Mesendoderm (in vitro differentiated cells): ENCODE measurements around the gene RHBDF1.

Experiments
- DNase-seq: peaks from one replicate; pipeline ENCODE4 v3.0.0; 2013
- H2AK5ac ChIP-seq: 2 replicates; pipeline ENCODE4 v1.6.1; 2013; ENCODE audit warnings: low read length, inconsistent platforms
- H2BK120ac ChIP-seq: 2 replicates; pipeline ENCODE4 v1.6.1; 2013; ENCODE audit warnings: low read depth, mild to moderate bottlenecking, low read length, moderate library complexity, mixed read lengths
- H2BK15ac ChIP-seq: replicated peaks from 2 replicates; pipeline ENCODE4 v1.6.1; 2013; ENCODE audit warnings: low read depth, mild to moderate bottlenecking, moderate library complexity
- H2BK5ac ChIP-seq: 2 replicates; pipeline ENCODE4 v1.6.1; 2013; ENCODE audit warnings: low read length, inconsistent platforms
- H3K18ac ChIP-seq: 2 replicates; pipeline ENCODE4 v1.6.1; 2013; ENCODE audit warnings: mild to moderate bottlenecking, low read length, mixed read lengths
- H3K23ac ChIP-seq: one replicate; pipeline ENCODE4 v1.6.1; 2013; ENCODE audit warnings: low read length
- H3K27ac ChIP-seq: 2 replicates; pipeline ENCODE4 v1.5.1; 2013; ENCODE audit warnings: low read depth, mild to moderate bottlenecking, inconsistent platforms, low read length, moderate library complexity
- H3K27me3 ChIP-seq: 2 replicates; pipeline ENCODE4 v1.6.1; 2013; ENCODE audit warnings: low read length, control low read depth, mild to moderate bottlenecking, inconsistent platforms; ENCODE audit not compliant: insufficient read depth, poor library complexity
- H3K36me3 ChIP-seq: 2 replicates; pipeline ENCODE4 v1.6.1; 2013; ENCODE audit warnings: low read length, inconsistent platforms; ENCODE audit not compliant: control insufficient read depth, insufficient read depth
- H3K4ac ChIP-seq: one replicate; pipeline ENCODE4 v1.6.1; 2013; ENCODE audit warnings: low read depth, mild to moderate bottlenecking, low read length, moderate library complexity
- H3K4me1 ChIP-seq: 2 replicates; pipeline ENCODE4 v1.6.1; 2013; ENCODE audit warnings: low read depth, low read length, inconsistent platforms; ENCODE audit not compliant: control insufficient read depth
- H3K4me2 ChIP-seq: 2 replicates; pipeline ENCODE4 v1.6.1; 2013; ENCODE audit warnings: low read length
- H3K4me3 ChIP-seq: 2 replicates; pipeline ENCODE4 v1.5.1; 2013; ENCODE audit warnings: mild to moderate bottlenecking, low read length
- H3K56ac ChIP-seq: one replicate; pipeline ENCODE4 v1.6.1; 2013; ENCODE audit warnings: low read length
- H3K79me1 ChIP-seq: 2 replicates; pipeline ENCODE4 v1.6.1; 2013; ENCODE audit warnings: low read length, inconsistent platforms
- H3K79me2 ChIP-seq: 2 replicates; pipeline ENCODE4 v1.6.1; 2013; ENCODE audit warnings: mild to moderate bottlenecking, low read length; ENCODE audit not compliant: control insufficient read depth, insufficient read depth
- H3K9ac ChIP-seq: 2 replicates; pipeline ENCODE4 v1.6.1; 2013; ENCODE audit warnings: low read length, inconsistent platforms
- H4K5ac ChIP-seq: one replicate; pipeline ENCODE4 v1.6.1; 2013; ENCODE audit warnings: low read length
- H4K8ac ChIP-seq: one replicate; pipeline ENCODE4 v1.6.1; 2013; ENCODE audit warnings: low read depth, mild to moderate bottlenecking, control low read depth, low read length, moderate library complexity
- WGBS: extraction: QIAGEN DNeasy Blood & Tissue Kit; methylation state at CpG from one replicate; pipeline ENCODE4 v1.1.7; 2013; ENCODE audit warnings: low lambda C conversion rate, missing lambda C conversion rate; ENCODE audit not compliant: insufficient coverage; ENCODE audit errors: extremely low coverage; 5-methylcytosine and 5-hydroxymethylcytosine counted together

RHBDF1 gene

DNA sequence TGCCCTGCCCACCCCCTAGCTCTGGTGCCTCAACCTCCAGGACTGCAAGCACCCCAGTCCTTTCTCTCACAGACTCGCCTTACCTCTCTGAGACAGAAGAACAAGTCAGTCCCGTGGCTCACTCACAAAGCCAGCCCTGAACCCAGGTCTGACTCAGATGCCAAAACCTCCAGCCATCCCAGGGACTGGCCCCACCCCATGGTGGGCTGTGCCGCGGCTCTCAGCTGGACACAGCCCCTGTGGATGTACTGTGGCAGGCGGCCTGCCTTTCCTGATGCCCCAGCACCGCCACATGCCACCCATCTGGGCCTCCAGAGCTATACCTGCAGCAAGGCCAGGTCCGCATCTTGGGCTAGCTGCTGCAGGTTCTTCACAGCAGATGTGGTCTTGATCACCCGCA, 25.4 kb upstream of the RHBDF1 start:
- Histone ChIP-seq H3K4me3 (no peak overlapping the region), H3K27me3 (no peaks in the 10 kb centered on the region), H4K8ac (no peak overlapping the region), H3K23ac (no peak overlapping the region), H3K4me2 (no peak overlapping the region), H2AK5ac (no peak overlapping the region), H3K27ac (no peak overlapping the region), H3K4me1 (peaks cover 1% of the 10 kb centered on the region), H3K79me2 (no peaks in the 10 kb centered on the region), H3K4ac (no peak overlapping the region), H3K56ac (no peak overlapping the region), H3K79me1 (no peaks in the 10 kb centered on the region), H2BK120ac (no peak overlapping the region), H2BK15ac (no peak overlapping the region), H4K5ac (no peak overlapping the region), H3K36me3 (no peaks in the 10 kb centered on the region), H3K9ac (no peak overlapping the region), H2BK5ac (no peak overlapping the region), H3K18ac (no peak overlapping the region)
- no peak for DNase-seq
- no CpG with 5 or more reads among the region's 8 CpGs for WGBS

DNA sequence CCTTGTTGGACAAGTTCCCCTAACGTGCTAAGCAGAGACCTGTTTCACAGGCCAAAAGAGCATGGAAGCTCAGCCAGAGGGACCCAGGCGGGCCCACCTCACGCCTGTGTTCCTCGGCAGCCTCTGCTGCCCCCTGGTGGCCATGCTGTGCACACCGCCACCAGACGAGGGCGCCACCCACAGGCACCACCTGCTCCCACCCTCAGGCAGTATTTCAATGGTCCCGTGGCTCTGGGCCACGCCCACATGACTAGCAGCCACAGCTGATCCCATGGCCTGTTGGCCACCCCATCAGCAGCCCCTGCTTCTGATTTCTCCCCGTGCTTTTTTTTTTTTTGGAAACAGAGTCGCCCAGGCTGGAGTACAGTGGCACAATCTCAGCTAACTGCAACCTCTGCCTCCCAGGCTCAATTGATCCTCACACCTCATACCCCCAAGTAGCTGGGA, 24.5 kb upstream of the RHBDF1 start:
- Histone ChIP-seq H2AK5ac (no peak overlapping the region), H2BK5ac (no peak overlapping the region), H3K9ac (no peak overlapping the region), H3K79me1 (no peaks in the 10 kb centered on the region), H3K18ac (no peak overlapping the region), H3K27ac (no peak overlapping the region), H3K27me3 (no peaks in the 10 kb centered on the region), H2BK120ac (no peak overlapping the region), H2BK15ac (no peak overlapping the region), H3K23ac (no peak overlapping the region), H3K4ac (no peak overlapping the region), H3K56ac (no peak overlapping the region), H4K5ac (no peak overlapping the region), H3K79me2 (no peaks in the 10 kb centered on the region), H3K36me3 (no peaks in the 10 kb centered on the region), H4K8ac (no peak overlapping the region), H3K4me3 (no peak overlapping the region), H3K4me1 (peaks cover 1% of the 10 kb centered on the region), H3K4me2 (no peak overlapping the region)
- DNase-seq = peak; percentile 93
- WGBS = no CpG with 5 or more reads among the region's 11 CpGs

DNA sequence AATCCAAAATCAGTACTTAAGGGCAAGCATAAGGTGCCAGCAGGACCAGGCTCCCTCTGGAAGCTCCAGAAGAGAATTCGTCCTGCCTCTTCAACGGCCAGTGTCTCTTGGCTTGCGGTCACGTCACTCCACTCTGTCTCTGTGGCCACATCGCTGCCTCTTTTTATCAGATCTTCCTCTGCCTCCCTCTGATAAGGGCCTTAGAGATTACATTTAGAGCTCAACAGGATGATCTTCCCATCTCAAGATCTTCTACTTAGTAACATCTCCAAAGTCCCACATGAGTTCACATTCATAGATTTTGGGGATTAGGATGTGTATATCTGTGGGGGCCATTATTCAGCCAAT, 22.5 kb upstream of the RHBDF1 start:
- Histone ChIP-seq H3K27me3 (no peaks in the 10 kb centered on the region), H3K23ac (no peak overlapping the region), H3K9ac (no peak overlapping the region), H2BK120ac (no peak overlapping the region), H2BK5ac (no peak overlapping the region), H3K4me1 (peaks cover 1% of the 10 kb centered on the region), H3K79me1 (no peaks in the 10 kb centered on the region), H3K79me2 (no peaks in the 10 kb centered on the region), H4K8ac (no peak overlapping the region), H3K36me3 (no peaks in the 10 kb centered on the region), H2AK5ac (no peak overlapping the region), H4K5ac (no peak overlapping the region), H3K18ac (no peak overlapping the region), H3K27ac (no peak overlapping the region), H3K4ac (no peak overlapping the region), H3K4me2 (no peak overlapping the region), H2BK15ac (no peak overlapping the region), H3K56ac (no peak overlapping the region), H3K4me3 (no peak overlapping the region)
- no CpG with 5 or more reads among the region's 5 CpGs for WGBS
- DNase-seq = no peak

DNA sequence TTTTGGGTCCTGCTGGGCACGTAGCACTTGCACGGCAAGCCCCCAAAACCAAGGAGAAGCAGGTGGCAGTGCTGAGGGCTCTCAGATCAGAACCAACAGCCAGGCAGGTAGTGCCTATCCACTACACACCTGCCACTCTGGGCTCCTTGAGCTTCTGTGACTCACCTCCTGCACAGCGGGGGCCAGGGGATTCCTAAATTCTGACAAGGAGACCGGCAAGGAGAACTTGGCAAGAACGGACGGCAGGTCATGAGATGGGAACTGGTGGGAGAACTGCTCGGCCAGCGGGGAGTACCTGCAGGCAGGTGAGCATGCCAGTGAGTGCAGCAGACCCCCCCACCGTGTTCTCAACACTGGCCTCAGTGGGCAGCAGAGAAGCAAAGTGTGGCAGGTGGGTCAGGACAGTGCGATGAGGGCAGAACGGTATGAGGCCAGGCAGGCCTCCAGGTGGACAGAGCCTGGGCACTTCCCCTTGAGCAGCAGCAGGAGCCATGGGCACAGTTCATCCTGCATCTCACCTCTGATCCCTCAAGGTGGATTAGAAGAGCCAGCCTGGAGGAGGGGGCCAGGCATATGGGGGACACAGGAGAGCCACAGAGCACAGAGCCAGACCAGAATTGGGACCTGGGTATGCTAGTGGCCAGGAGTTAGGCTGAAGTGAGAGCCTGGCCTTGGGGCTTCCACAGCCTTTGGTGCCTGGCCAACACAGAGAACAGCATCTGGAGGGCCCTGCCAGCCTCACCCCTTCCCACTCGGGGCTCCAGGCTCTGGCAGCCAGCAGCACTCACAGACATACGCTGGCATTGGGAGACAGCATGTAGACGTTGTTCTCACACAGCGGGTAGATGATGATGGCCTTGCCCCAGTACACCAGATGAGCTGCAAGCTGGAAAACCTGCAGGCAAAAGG, 20.3 kb upstream of the RHBDF1 start:
- H3K79me1 ChIP-seq = no peaks in the 10 kb centered on the region
- no peak for DNase-seq

DNA sequence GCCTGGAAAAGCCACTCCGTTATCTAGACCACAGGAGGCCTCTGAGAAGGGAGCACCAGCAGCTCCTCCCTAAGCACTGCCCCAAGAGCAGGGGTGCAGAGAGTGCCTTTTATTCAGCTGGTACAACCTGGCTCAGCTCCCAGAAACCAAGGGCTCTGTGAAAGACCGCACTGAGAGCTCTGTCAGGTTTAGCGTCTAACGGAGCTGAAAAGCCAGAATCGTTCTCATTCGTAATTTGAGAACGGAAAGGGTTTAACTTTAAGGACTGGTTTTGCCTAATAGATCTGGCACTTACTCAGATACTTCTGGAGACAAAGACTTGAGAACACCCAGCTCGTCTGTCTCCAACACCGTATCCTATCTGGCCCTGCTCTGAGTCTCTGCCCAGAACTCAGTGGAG, 19.1 kb upstream of the RHBDF1 start:
- H2BK15ac ChIP-seq = no peak overlapping the region
- no peaks in the 10 kb centered on the region for H3K79me2 ChIP-seq
- no peak overlapping the region for H2BK5ac ChIP-seq
- H3K4me3 ChIP-seq = no peak overlapping the region
- H3K56ac ChIP-seq = no peak overlapping the region
- H3K27me3 ChIP-seq = no peaks in the 10 kb centered on the region
- DNase-seq = no peak
- H3K18ac ChIP-seq = no peak overlapping the region
- H2AK5ac ChIP-seq = no peak overlapping the region
- peaks cover 1% of the 10 kb centered on the region for H3K4me1 ChIP-seq
- no CpG with 5 or more reads among the region's 9 CpGs for WGBS
- no peak overlapping the region for H4K8ac ChIP-seq
- H3K9ac ChIP-seq = no peak overlapping the region
- no peak overlapping the region for H3K23ac ChIP-seq
- no peak overlapping the region for H3K27ac ChIP-seq
- H3K4me2 ChIP-seq = no peak overlapping the region
- H3K36me3 ChIP-seq = peaks cover 3% of the 10 kb centered on the region
- H4K5ac ChIP-seq = no peak overlapping the region
- H2BK120ac ChIP-seq = no peak overlapping the region
- no peaks in the 10 kb centered on the region for H3K79me1 ChIP-seq
- H3K4ac ChIP-seq = no peak overlapping the region

More for the DNA sequence above, 20.3 kb upstream of the RHBDF1 start:
- Histone ChIP-seq H3K79me2 (no peaks in the 10 kb centered on the region), H3K27ac (no peak overlapping the region), H4K8ac (no peak overlapping the region), H3K23ac (no peak overlapping the region), H3K36me3 (no peaks in the 10 kb centered on the region), H3K4ac (no peak overlapping the region), H3K9ac (no peak overlapping the region), H3K56ac (no peak overlapping the region), H3K4me2 (no peak overlapping the region), H4K5ac (no peak overlapping the region), H3K4me1 (peaks cover 1% of the 10 kb centered on the region), H2BK15ac (no peak overlapping the region), H2AK5ac (no peak overlapping the region), H3K18ac (no peak overlapping the region), H2BK120ac (no peak overlapping the region), H3K27me3 (no peaks in the 10 kb centered on the region), H2BK5ac (no peak overlapping the region), H3K4me3 (no peak overlapping the region)
- WGBS = no CpG with 5 or more reads among the region's 15 CpGs
